ENCODE data around the gene STRBP.

GRCh38 chr9:123305879-123306278 lies 37.5 kb upstream of the STRBP start:
- TF ChIP-seq, protein P1, sequence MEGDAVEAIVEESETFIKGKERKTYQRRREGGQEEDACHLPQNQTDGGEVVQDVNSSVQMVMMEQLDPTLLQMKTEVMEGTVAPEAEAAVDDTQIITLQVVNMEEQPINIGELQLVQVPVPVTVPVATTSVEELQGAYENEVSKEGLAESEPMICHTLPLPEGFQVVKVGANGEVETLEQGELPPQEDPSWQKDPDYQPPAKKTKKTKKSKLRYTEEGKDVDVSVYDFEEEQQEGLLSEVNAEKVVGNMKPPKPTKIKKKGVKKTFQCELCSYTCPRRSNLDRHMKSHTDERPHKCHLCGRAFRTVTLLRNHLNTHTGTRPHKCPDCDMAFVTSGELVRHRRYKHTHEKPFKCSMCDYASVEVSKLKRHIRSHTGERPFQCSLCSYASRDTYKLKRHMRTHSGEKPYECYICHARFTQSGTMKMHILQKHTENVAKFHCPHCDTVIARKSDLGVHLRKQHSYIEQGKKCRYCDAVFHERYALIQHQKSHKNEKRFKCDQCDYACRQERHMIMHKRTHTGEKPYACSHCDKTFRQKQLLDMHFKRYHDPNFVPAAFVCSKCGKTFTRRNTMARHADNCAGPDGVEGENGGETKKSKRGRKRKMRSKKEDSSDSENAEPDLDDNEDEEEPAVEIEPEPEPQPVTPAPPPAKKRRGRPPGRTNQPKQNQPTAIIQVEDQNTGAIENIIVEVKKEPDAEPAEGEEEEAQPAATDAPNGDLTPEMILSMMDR (IDR thresholded peaks at IDR 0.05) = no peak
- no peak for TF ChIP-seq POLR2A (IDR thresholded peaks at IDR 0.05)
- no peak for TF ChIP-seq POLR2AphosphoS5 (IDR thresholded peaks at IDR 0.05)

Measured in prostate gland (tissue), 2 donors.